K562 (cell line): ENCODE results near the gene ID2. TPM values are rescaled to one million over a fixed set of nuclear protein-coding genes. Genes with fewer than 3 reads are reported as not detected.

Experiments used
- BMI1 ChIP-seq: fragments of 150-350 bp; IDR thresholded peaks from 2 replicates; pipeline ENCODE4 v1.6.1; 2014; ENCODE audit warnings: low read length
- CBFA2T3 ChIP-seq: fragments of 450-650 bp; IDR thresholded peaks from 2 replicates; pipeline ENCODE4 v1.6.1; 2017
- CBX1 ChIP-seq: sonication (generic); IDR thresholded peaks from 2 replicates; pipeline ENCODE4 v1.6.1; 2016; ENCODE audit warnings: antibody characterized with exemption, low read depth, mild to moderate bottlenecking
- DACH1 ChIP-seq: fragments of 450-650 bp; IDR thresholded peaks from 2 replicates; pipeline ENCODE4 v1.6.1; 2018; ENCODE audit not compliant: partially characterized antibody
- HDAC2 ChIP-seq: fragments of 450-650 bp; IDR thresholded peaks from 2 replicates; pipeline ENCODE4 v1.6.1; 2016; ENCODE audit warnings: mild to moderate bottlenecking
- KDM4B ChIP-seq, 2 experiments: fragments of 450-650 bp in 1 of 2; sonication (generic) in 1 of 2; IDR thresholded peaks; 2 replicates each; pipeline ENCODE4 v1.6.1; 2016 to 2017; ENCODE audit warnings: borderline replicate concordance in 2 of 2, antibody characterized with exemption in 1 of 2, low read depth in 1 of 2, mild to moderate bottlenecking in 1 of 2
- MAFF ChIP-seq: IDR thresholded peaks from 2 replicates; pipeline ENCODE4 v1.6.1; 2012; ENCODE audit warnings: low read length, improper control_type of control experiment
- MBD2 ChIP-seq: sonication (generic); IDR thresholded peaks from 2 replicates; pipeline ENCODE4 v1.6.1; 2016; ENCODE audit warnings: low read depth, borderline replicate concordance
- MYC ChIP-seq, 2 experiments: fragments of 250-450 bp in 1 of 2; sonication (Bioruptor Pico) in 1 of 2; IDR thresholded peaks; 2 replicates each; pipeline versions ENCODE4 v1.5.1 to v1.6.1; 2012 to 2021; ENCODE audit warnings: low read depth in 2 of 2, borderline replicate concordance in 1 of 2, improper control_type of control experiment in 1 of 2, low read length in 1 of 2, mild to moderate bottlenecking in 1 of 2, moderate library complexity in 1 of 2
- POLR2G ChIP-seq: fragments of 200-400 bp; formaldehyde crosslinking; IDR thresholded peaks from 2 replicates; pipeline ENCODE4 v1.6.1; 2017; ENCODE audit warnings: low read depth, mild to moderate bottlenecking, antibody characterized with exemption, low read length, moderate library complexity
- RB1 ChIP-seq: fragments of 450-650 bp; IDR thresholded peaks from 2 replicates; pipeline ENCODE4 v1.6.1; 2017; ENCODE audit warnings: low read depth, mild to moderate bottlenecking
- RBFOX2 ChIP-seq: fragments of 200-400 bp; formaldehyde crosslinking; IDR thresholded peaks from 2 replicates; pipeline ENCODE4 v1.6.1; 2017; ENCODE audit warnings: low read depth, mild to moderate bottlenecking, low read length, moderate library complexity
- SMARCE1 ChIP-seq: fragments of 450-650 bp; IDR thresholded peaks from 2 replicates; pipeline ENCODE4 v1.7.1; 2016; ENCODE audit warnings: mild to moderate bottlenecking
- SRF ChIP-seq, 2 experiments: fragments of 250-450, 450-650 bp in 1 of 2; sonication (Bioruptor Pico) in 1 of 2; sonication (generic) in 1 of 2; formaldehyde crosslinking; IDR thresholded peaks; 2 replicates each; pipeline versions ENCODE4 v1.5.0 to v1.5.1; 2020 to 2022; ENCODE audit warnings: mild to moderate bottlenecking in 1 of 2, missing genetic modification reagents in 1 of 2
- TCF3 ChIP-seq: sonication (generic); formaldehyde crosslinking; IDR thresholded peaks from 2 replicates; pipeline ENCODE4 v1.4.0; 2020; ENCODE audit warnings: mild to moderate bottlenecking, missing genetic modification reagents
- TFAP4 ChIP-seq: sonication (generic); formaldehyde crosslinking; IDR thresholded peaks from 2 replicates; pipeline ENCODE4 v1.8.0; 2022; ENCODE audit warnings: missing genetic modification reagents, mild to moderate bottlenecking, moderate library complexity, borderline replicate concordance
- ZNF347 ChIP-seq: fragments of 450-650 bp; formaldehyde crosslinking; IDR thresholded peaks from 2 replicates; pipeline ENCODE4 v1.4.0; 2020; ENCODE audit warnings: low read depth, mild to moderate bottlenecking, moderate library complexity
- polyA plus RNA-seq, 8 experiments: library from polyadenylated mRNA; depleted of rRNA in 4 of 8; stranded (reverse) in 5 of 8; unstranded in 3 of 8; fragments of >200 nt; fragmentation: Nextera tagmentation in 2 of 8; fragmentation: Illumina TruSeq in 1 of 8; extraction: Ambion mirVana in 2 of 8; extraction: Trizol in 1 of 8; gene quantifications; 2 replicates each; pipeline versions ENCODE4 v1.2.1 to v1.2.3, GENCODE V29; 2011 to 2014; ENCODE audit warnings: inconsistent platforms in 1 of 8, missing spikeins in 1 of 8
- total RNA-seq, 7 experiments: library from RNA; depleted of rRNA in 6 of 7; stranded (reverse); fragments of >200 nt in 6 of 7; fragmentation: Illumina TruSeq in 2 of 7; extraction: Trizol in 2 of 7; gene quantifications; 2 replicates each; pipeline versions ENCODE4 v1.2.1 to v1.2.3, GENCODE V29; 2011 to 2021; ENCODE audit warnings: low replicate concordance in 1 of 7
- TF ChIP-seq, protein P1 (sequence below): fragments of 450-650 bp; IDR thresholded peaks from 2 replicates; pipeline ENCODE4 v1.6.1; 2017; ENCODE audit warnings: antibody characterized with exemption, mild to moderate bottlenecking
- TF ChIP-seq, protein P2 (sequence below): sonication (generic); formaldehyde crosslinking; IDR thresholded peaks from 2 replicates; pipeline ENCODE4 v1.9.0; 2022; ENCODE audit warnings: mild to moderate bottlenecking, missing genetic modification reagents

Gene ID2
- total and polyA plus RNA-seq, 9 of the 15 experiments (the other 6 are each of a cell fraction or from before 2014, with no cell fraction given): 8.0 to 35.7 (median 16.6) TPM

DNA sequence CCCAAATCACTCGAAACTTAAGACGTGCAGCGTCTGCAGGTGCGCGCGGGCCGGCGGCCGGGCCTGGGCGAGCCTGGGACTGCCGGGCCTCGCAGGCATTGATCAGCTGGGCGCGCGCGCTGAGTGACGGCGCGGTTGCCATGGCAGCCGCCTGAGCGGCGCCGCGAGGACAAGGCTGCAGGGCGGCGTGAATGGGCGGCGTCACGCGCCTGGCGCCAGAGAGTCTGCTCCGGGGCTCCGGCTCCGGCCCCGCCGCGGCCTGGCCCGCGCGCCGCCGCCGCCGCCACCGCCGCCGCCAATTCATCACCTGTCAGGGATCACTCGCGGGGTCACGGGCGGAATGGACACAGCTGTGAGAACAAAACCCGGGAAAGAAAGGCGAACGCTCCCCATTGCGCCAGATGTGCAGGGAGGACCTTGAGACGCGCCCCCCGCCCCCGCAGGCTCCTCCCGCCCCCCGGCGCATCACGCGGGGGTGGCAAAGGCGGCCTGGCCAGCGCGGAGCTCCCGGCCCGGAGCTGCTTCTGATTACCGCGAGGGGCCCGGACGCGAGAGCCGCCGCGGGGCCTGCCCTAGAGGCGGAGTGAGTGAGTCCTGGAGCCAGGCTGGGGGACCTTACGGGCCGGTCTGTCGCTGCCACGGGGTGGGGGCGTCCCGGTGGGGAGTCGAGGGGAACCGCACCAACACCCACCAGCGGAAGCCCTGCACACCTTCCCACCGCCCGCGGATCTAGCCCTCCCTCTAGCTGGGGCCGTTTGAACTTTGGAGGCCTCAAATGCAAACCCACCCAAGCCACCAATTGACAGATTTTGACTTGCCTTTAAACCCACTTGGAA is 2.9 kb upstream of the ID2 start (continued):
- TF ChIP-seq, protein P1, sequence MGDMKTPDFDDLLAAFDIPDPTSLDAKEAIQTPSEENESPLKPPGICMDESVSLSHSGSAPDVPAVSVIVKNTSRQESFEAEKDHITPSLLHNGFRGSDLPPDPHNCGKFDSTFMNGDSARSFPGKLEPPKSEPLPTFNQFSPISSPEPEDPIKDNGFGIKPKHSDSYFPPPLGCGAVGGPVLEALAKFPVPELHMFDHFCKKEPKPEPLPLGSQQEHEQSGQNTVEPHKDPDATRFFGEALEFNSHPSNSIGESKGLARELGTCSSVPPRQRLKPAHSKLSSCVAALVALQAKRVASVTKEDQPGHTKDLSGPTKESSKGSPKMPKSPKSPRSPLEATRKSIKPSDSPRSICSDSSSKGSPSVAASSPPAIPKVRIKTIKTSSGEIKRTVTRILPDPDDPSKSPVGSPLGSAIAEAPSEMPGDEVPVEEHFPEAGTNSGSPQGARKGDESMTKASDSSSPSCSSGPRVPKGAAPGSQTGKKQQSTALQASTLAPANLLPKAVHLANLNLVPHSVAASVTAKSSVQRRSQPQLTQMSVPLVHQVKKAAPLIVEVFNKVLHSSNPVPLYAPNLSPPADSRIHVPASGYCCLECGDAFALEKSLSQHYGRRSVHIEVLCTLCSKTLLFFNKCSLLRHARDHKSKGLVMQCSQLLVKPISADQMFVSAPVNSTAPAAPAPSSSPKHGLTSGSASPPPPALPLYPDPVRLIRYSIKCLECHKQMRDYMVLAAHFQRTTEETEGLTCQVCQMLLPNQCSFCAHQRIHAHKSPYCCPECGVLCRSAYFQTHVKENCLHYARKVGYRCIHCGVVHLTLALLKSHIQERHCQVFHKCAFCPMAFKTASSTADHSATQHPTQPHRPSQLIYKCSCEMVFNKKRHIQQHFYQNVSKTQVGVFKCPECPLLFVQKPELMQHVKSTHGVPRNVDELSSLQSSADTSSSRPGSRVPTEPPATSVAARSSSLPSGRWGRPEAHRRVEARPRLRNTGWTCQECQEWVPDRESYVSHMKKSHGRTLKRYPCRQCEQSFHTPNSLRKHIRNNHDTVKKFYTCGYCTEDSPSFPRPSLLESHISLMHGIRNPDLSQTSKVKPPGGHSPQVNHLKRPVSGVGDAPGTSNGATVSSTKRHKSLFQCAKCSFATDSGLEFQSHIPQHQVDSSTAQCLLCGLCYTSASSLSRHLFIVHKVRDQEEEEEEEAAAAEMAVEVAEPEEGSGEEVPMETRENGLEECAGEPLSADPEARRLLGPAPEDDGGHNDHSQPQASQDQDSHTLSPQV: peak; percentile 24; the same call in 1 of the 2 replicates
- peak; percentile 86 for TF ChIP-seq RB1
- TF ChIP-seq SRF (CRISPR knock-in tag; IDR thresholded peaks at IDR 0.05): peak in 1 of 2 experiments; percentile 28; a peak in 1 of 4 replicates
- TF ChIP-seq RBFOX2: peak; percentile 63
- TF ChIP-seq SMARCE1: peak; percentile 37
- 0 out of 2 replicates have a peak, but pooled peaks have one; percentile 26 for TF ChIP-seq HDAC2
- TF ChIP-seq MYC (IDR thresholded peaks at IDR 0.05; ENCODE audit: low read depth, low read length): peak; percentile 53
- TF ChIP-seq MYC (CRISPR knock-in tag; IDR thresholded peaks at IDR 0.05; ENCODE audit: borderline replicate concordance, low read depth): no peak
- peak; percentile 39; the same call in 1 of the 2 replicates for TF ChIP-seq MBD2
- no peak for TF ChIP-seq CBX1
- peak; percentile 98 for TF ChIP-seq TFAP4 (CRISPR knock-in tag)
- TF ChIP-seq BMI1: peak; percentile 88
- TF ChIP-seq, protein P2, sequence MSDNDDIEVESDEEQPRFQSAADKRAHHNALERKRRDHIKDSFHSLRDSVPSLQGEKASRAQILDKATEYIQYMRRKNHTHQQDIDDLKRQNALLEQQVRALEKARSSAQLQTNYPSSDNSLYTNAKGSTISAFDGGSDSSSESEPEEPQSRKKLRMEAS: peak; percentile 16; the same call in 1 of the 2 replicates
- no peak for TF ChIP-seq MAFF
- peak; percentile 37; the same call in 1 of the 2 replicates for TF ChIP-seq CBFA2T3
- TF ChIP-seq KDM4B (IDR thresholded peaks at IDR 0.05; ENCODE audit: borderline replicate concordance in 2 of 2, low read depth in 1 of 2): peak in 1 of 2 experiments; percentile 28; a peak in 1 of 4 replicates
- no peak for TF ChIP-seq ZNF347
- peak; percentile 23; the same call in 1 of the 2 replicates for TF ChIP-seq TCF3 (CRISPR knock-in tag)
- TF ChIP-seq POLR2G: peak; percentile 76
- peak; percentile 83 for TF ChIP-seq DACH1
